ENCODE measurements around the gene ARHGEF19.
"Not testable (repeated sequence)": the region's sequence is repeated elsewhere in the genome, so short reads cannot be mapped to it uniquely, and the experiment has no call there.

The ARHGEF19 gene

DNA sequence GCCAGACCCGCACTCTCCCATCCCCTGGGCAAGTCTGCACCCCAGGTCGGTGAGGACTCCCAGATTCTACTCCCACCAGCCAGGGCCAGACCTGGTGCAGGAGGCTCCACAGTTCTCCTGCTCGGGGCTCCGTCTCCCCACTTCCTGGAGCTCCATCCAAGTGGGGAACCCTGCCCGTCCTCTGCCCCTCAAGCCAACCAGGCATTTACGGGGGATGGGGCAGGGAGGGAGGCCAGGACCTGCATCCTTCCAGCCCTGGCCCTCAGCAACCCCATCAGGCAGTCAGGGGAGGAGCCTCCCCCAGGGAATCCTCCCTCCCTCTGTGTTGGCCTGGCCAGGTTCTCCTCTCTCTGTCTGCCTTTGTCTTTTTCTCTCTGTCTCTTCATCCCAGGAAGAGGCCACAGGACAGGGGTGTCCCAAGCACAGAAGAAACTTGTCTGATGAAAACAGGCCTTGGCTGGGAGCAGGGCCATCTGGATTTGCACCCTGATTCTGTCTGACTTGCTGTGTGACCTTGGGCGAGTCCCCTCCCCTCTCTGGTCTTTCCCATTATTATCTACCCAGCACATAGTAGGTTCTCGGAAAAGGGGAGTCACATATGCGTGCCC, 38.1 kb downstream of the ARHGEF19 start:
- no peak overlapping the region for H3K27ac ChIP-seq (ENCODE audit: low read length)
- no peaks in the 10 kb centered on the region for H3K36me3 ChIP-seq (ENCODE audit: control insufficient read depth, low read depth, low read length)
- H3K4me1 ChIP-seq (ENCODE audit: control insufficient read depth, low read depth, low read length) = peaks cover under 1% of the 10 kb centered on the region
- no peaks in the 10 kb centered on the region for H3K9me3 ChIP-seq (ENCODE audit: control insufficient read depth, low read depth, low read length)
- no peak overlapping the region for H3K9ac ChIP-seq (ENCODE audit: low read length)
- no peaks in the 10 kb centered on the region for H3K27me3 ChIP-seq (ENCODE audit: control insufficient read depth, insufficient read depth, low read length)
- H3K4me3 ChIP-seq (ENCODE audit: low read length) = no peak overlapping the region

DNA sequence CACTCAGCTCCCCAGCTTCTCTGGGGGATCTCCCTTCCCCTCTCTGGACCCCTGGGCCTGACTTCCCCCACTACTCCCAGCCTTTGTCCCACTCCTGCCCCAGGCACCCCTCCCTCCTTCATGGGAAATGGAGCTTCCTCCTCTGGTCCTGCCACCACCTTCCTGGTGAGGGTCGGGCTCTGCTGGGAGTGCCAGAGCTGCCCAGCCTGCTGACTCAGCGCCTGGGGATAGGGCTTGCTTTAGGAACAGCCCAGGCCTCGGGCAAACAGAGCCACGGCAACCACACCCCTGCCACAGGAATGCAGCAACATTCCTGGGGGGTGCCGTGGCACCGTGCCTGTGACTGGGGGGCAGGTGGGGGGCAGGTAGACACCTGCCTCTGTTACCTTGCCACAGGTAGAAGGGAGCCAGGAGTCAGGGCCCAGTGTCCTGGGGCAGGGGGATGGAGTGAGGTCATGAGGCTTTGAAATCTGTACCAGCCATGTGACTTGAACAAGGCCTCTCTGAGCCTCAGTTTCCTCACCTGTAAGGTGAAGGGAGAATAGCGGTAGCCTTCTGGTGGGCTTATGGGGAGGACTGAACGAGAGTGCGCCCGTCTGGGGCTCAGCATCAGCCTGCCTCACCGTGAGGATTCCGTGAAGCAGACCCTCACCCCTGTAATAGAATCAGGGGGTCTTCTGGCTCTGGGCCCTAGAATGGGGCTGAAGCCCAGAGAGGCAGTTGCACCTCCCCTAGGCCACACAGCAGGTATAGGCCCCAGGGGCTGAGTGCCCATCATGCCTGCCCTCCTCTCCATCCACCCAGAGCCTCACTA, 38.8 kb downstream of the ARHGEF19 start:
- H3K36me3 ChIP-seq (ENCODE audit: control insufficient read depth, low read depth, low read length) = no peaks in the 10 kb centered on the region
- H3K9ac ChIP-seq (ENCODE audit: low read length) = no peak overlapping the region

DNA sequence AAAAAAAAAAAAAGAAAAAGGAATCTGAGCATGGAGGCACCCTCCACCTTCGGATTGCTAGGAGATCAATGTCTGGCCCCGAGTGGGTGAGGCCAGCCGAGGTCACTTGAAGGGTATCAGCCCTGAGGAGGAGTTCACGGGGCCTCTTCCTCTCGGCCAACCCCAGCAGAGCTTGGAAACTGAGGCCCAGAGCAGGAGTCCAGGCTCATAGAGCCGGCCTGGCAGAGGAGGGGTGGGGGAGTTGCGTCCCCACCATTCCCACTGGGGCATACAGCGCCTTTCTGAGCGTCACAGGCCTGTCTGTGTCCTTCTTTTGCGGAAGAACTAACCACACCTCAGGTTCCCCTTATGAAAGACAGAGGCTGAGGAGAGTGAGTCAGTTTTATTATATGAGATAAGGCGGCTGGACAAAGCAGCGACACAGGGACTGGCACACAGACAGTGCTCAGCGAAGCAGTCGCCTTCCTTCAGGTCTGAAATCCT, 39.4 kb downstream of the ARHGEF19 start:
- Histone ChIP-seq H3K27ac (ENCODE audit: low read length) (no peak overlapping the region), H3K4me3 (ENCODE audit: low read length) (no peak overlapping the region), H3K9ac (ENCODE audit: low read length) (no peak overlapping the region), H3K36me3 (ENCODE audit: control insufficient read depth, low read depth, low read length) (no peaks in the 10 kb centered on the region), H3K9me3 (ENCODE audit: control insufficient read depth, low read depth, low read length) (no peaks in the 10 kb centered on the region), H3K27me3 (ENCODE audit: control insufficient read depth, insufficient read depth, low read length) (no peaks in the 10 kb centered on the region), H3K4me1 (ENCODE audit: control insufficient read depth, low read depth, low read length) (peaks cover 14% of the 10 kb centered on the region)

More for the DNA sequence above, 38.8 kb downstream of the ARHGEF19 start:
- H3K27me3 ChIP-seq (ENCODE audit: control insufficient read depth, insufficient read depth, low read length) = no peaks in the 10 kb centered on the region
- no peak overlapping the region for H3K27ac ChIP-seq (ENCODE audit: low read length)
- H3K9me3 ChIP-seq (ENCODE audit: control insufficient read depth, low read depth, low read length) = no peaks in the 10 kb centered on the region
- H3K4me1 ChIP-seq (ENCODE audit: control insufficient read depth, low read depth, low read length) = peaks cover 8% of the 10 kb centered on the region
- H3K4me3 ChIP-seq (ENCODE audit: low read length) = no peak overlapping the region

DNA sequence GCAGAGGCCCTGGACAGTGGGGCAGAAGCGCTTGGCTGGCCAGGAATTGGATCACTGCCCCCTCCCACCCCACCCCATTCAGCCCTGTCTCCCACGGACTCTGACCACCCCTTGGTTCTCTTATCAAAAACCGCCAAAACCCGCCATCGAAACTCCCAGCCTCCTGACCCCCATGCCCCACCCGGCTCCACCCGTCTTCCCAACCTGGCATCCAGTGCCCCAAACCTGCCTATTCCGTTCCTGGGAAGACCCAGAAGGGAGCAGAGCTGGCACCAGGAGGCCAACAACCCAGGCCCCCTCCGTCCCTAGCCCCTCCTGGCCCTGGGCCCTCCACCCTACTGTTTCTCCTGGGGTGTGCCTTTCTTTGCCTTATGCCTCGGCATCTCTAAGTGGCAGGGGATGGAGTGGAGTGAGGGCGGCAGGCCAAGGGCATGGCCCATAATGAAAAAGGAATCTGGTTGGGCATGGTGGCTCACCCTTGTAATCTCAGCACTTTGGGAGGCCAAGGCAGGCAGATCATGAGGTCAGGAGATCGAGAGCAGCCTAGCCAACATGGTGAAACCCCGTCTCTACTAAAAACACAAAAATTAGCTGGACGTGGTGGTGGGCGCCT, 40.1 kb downstream of the ARHGEF19 start:
- Histone ChIP-seq H3K36me3 (ENCODE audit: control insufficient read depth, low read depth, low read length) (no peaks in the 10 kb centered on the region), H3K9me3 (ENCODE audit: control insufficient read depth, low read depth, low read length) (no peaks in the 10 kb centered on the region), H3K4me1 (ENCODE audit: control insufficient read depth, low read depth, low read length) (peaks cover 14% of the 10 kb centered on the region), H3K27ac (ENCODE audit: low read length) (no peak overlapping the region), H3K27me3 (ENCODE audit: control insufficient read depth, insufficient read depth, low read length) (no peaks in the 10 kb centered on the region), H3K4me3 (ENCODE audit: low read length) (no peak overlapping the region), H3K9ac (ENCODE audit: low read length) (no peak overlapping the region)

DNA sequence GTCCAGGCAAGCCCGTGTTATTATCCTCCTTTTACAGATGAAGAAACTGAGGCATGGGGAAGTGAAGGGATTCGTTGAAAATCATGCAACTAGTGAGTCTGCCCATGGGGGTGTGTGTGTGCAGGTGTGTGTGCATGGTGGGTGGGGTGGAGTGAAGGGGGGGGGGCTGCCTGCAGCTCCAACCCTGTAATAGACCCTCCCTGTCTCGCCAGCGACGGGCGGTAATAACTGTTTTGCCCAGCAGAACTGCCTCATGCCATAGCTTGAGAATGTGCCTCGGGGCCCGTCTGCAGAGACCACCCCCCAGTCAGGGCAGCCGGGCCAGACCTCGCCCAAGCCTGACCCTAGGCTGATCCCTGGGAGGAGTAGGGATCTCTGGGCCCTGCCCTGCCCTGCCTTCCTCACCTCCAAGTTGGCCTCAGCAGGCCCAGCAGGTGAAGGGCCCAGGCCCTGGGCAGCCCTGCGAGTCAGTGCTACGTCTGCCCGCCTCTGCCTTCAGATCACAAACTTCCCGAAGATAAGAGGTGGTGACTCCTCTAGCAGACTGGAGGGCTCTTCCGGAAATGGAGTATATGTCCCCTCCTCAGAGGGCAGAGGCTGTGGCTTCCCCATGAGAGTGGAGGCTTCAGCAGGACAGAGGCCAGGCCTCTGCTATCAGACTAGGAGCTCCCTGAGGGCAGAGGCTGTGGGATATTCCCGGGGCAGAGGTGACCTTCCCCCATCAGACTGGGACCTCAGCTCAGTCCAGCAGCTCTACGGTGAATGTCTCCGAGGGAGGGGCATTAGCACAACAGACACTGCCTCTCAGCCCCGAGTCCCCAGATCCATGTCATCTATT, 40.9 kb downstream of the ARHGEF19 start:
- H3K9ac ChIP-seq (ENCODE audit: low read length) = no peak overlapping the region
- H3K4me1 ChIP-seq (ENCODE audit: control insufficient read depth, low read depth, low read length) = peaks cover 16% of the 10 kb centered on the region
- no peaks in the 10 kb centered on the region for H3K27me3 ChIP-seq (ENCODE audit: control insufficient read depth, insufficient read depth, low read length)
- no peak overlapping the region for H3K27ac ChIP-seq (ENCODE audit: low read length)
- no peaks in the 10 kb centered on the region for H3K36me3 ChIP-seq (ENCODE audit: control insufficient read depth, low read depth, low read length)
- H3K9me3 ChIP-seq (ENCODE audit: control insufficient read depth, low read depth, low read length) = no peaks in the 10 kb centered on the region
- no peak overlapping the region for H3K4me3 ChIP-seq (ENCODE audit: low read length)

DNA sequence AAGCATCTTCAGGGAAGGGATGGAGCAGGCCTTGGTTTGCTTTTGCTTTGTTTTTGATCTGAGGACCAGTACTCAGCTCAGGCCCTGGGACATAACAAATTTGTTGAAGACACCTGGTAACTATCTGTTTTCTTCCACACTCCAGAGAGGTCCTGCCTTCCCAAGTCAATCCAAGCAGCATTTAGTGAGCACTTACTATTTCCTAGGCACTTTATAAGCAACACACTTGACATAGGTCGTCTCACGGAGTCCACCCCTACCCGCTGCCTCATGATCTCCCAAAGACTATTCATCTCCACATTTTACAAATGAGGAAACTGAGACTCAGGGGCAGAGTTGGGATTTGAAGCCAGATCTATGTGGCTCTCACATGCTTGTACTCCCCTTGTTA, 42.2 kb downstream of the ARHGEF19 start:
- H3K27me3 ChIP-seq (ENCODE audit: control insufficient read depth, insufficient read depth, low read length) = no peaks in the 10 kb centered on the region
- H3K27ac ChIP-seq (ENCODE audit: low read length) = no peak overlapping the region
- no peaks in the 10 kb centered on the region for H3K9me3 ChIP-seq (ENCODE audit: control insufficient read depth, low read depth, low read length)
- H3K36me3 ChIP-seq (ENCODE audit: control insufficient read depth, low read depth, low read length) = no peaks in the 10 kb centered on the region
- no peak overlapping the region for H3K4me3 ChIP-seq (ENCODE audit: low read length)
- H3K4me1 ChIP-seq (ENCODE audit: control insufficient read depth, low read depth, low read length) = peaks cover 20% of the 10 kb centered on the region
- no peak overlapping the region for H3K9ac ChIP-seq (ENCODE audit: low read length)

DNA sequence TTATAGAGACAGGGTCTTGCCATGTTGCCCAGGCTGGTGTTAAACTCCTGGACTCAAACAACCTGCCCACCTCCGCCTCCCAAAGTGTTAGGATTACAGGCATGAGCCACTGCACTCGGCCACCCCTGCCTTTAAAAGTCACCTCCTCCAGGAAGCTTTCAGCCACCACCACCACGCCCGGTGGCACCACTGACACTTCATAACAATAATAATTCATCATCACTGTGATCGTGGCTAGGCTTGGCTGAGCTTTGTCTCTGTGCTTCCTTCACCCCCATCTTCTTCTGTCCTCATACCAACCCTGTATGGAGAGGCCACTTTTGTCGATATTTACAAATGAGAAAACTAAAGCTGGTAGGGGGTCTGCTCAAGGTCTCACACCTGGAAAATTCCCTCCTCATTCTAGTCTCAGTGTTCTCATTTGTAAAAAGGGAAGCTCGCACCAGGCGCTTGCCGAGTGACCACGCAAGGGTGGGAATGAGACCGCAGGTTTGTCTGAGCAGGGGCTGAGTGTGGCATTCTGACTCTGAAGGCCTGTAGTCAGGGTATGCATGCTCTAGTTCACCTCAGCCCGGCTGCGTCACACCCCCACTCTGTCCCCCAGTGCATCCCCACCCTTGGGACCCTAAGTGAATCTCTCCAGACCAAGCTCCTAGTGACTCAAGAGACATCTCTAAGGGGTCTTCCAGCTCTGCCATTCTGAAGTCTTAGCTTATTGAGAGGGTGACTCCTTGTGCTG, 43.7 kb downstream of the ARHGEF19 start:
- Histone ChIP-seq H3K36me3 (ENCODE audit: control insufficient read depth, low read depth, low read length) (no peaks in the 10 kb centered on the region), H3K9me3 (ENCODE audit: control insufficient read depth, low read depth, low read length) (no peaks in the 10 kb centered on the region), H3K27ac (ENCODE audit: low read length) (no peak overlapping the region), H3K27me3 (ENCODE audit: control insufficient read depth, insufficient read depth, low read length) (no peaks in the 10 kb centered on the region), H3K4me3 (ENCODE audit: low read length) (no peak overlapping the region), H3K9ac (ENCODE audit: low read length) (no peak overlapping the region), H3K4me1 (ENCODE audit: control insufficient read depth, low read depth, low read length) (peaks cover 28% of the 10 kb centered on the region)

DNA sequence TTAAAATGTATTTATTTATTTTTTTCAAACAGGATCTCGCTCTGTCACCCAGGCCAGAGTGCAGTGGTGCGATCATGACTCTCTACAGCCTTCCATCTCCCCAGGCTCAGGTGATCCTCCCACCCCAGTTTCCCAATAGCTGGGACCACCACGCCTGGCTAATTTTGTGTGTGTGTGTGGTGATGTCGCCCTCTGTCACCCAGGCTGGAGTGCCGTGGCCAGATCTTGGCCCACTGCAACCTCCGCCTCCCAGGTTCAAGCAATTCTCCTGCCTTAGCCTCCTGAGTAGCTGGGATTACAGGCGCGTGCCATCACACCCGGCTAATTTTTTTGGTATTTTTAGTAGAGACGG, 44.3 kb downstream of the ARHGEF19 start:
- H3K27ac ChIP-seq (ENCODE audit: low read length); H3K9ac ChIP-seq (ENCODE audit: low read length); H3K27me3 ChIP-seq (ENCODE audit: control insufficient read depth, insufficient read depth, low read length); H3K36me3 ChIP-seq (ENCODE audit: control insufficient read depth, low read depth, low read length); H3K9me3 ChIP-seq (ENCODE audit: control insufficient read depth, low read depth, low read length): not testable (repeated sequence)
- peaks cover 28% of the 10 kb centered on the region for H3K4me1 ChIP-seq (ENCODE audit: control insufficient read depth, low read depth, low read length)
- peak overlapping the region; percentile 59 for H3K4me3 ChIP-seq (ENCODE audit: low read length)

DNA sequence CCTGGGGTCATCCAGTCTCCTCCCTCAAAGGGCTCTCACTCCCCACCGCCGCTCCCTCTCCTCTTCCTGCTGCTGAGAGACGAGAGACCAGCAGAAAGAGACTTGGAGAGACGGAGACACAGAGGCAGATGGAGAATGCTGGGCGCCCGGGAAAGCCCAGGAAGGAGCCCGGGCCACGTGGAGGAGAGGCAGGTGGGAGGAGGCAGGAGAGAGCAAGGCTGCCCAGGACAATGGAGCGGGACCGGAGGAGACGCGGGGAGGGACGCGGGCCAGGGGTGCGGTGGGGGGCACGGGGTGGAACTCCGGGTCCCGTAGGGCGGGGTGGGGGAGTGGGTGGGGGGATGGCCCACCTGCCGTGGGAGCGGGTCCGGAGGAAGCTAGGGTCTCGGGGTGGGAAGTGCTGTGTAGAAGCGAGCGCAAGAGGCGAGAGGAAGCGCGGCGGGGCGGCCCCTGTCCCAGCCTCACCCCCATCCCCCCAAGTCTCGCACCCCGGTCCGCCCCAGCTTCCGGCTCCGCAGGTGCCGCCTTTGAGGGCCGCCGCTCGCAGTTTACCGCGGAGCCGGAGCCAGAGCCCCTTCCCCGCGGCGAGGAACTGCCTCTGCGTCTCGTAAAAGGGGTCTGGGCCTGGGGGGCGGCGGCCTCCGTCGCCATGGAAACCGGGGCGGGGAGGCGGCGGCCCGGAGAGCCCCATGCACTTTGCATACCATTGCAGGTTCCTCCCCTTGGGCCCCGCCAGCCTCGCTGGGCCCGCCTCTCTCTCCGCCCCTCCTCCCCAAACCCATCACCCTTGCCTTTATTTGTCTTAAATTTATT, 44.9 kb downstream of the ARHGEF19 start:
- Histone ChIP-seq H3K9ac (ENCODE audit: low read length) (peak overlapping the region; percentile 77), H3K4me3 (ENCODE audit: low read length) (peak overlapping the region; percentile 59), H3K27me3 (ENCODE audit: control insufficient read depth, insufficient read depth, low read length) (no peaks in the 10 kb centered on the region), H3K27ac (ENCODE audit: low read length) (no peak overlapping the region), H3K36me3 (ENCODE audit: control insufficient read depth, low read depth, low read length) (no peaks in the 10 kb centered on the region), H3K9me3 (ENCODE audit: control insufficient read depth, low read depth, low read length) (no peaks in the 10 kb centered on the region), H3K4me1 (ENCODE audit: control insufficient read depth, low read depth, low read length) (peaks cover 28% of the 10 kb centered on the region)

DNA sequence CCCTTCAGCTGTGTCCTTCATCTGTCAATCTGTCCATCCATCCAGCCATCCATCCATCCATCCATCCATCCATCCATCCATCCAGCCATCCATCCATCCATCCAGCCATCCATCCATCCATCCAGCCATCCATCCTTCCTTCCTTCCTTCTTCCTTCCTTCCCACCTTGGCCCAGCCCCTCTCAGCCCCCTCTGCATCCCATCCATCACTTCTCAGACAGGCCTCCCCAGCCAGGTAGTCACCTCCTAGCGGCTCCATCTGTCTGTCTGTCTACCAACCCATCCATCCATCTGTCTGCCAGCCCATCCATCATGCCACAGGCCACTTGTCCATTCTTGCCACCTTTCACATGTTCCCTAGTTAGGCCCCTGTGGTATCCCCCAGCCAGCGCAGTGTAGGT, 46.3 kb downstream of the ARHGEF19 start:
- Histone ChIP-seq H3K27me3 (ENCODE audit: control insufficient read depth, insufficient read depth, low read length) (peaks cover 8% of the 10 kb centered on the region), H3K9me3 (ENCODE audit: control insufficient read depth, low read depth, low read length) (no peaks in the 10 kb centered on the region), H3K4me3 (ENCODE audit: low read length) (no peak overlapping the region), H3K36me3 (ENCODE audit: control insufficient read depth, low read depth, low read length) (no peaks in the 10 kb centered on the region), H3K4me1 (ENCODE audit: control insufficient read depth, low read depth, low read length) (peaks cover 35% of the 10 kb centered on the region), H3K9ac (ENCODE audit: low read length) (no peak overlapping the region), H3K27ac (ENCODE audit: low read length) (no peak overlapping the region)

Measured in iPS-18a (cell line).